Thoracic aorta (tissue), 2 donors: ENCODE data around the gene BSN. TPM values are rescaled to one million over a fixed set of nuclear protein-coding genes. Genes with fewer than 3 reads are reported as not detected.

Experiments
- ATAC-seq: fragments of 150-250 bp; one replicate; pipeline ENCODE4 v1.8.0; 2017; ENCODE audit warnings: low read depth; ENCODE audit not compliant: insufficient number of reproducible peaks, low FRiP score
- DNase-seq: peaks from one replicate; pipeline ENCODE4 v3.0.0-alpha.2; 2020; ENCODE audit warnings: low spot score
- H3K27ac ChIP-seq, 2 donors: fragments of 200-600 bp; sonication (generic); 1 replicate in 1 of 2; 2 replicates in 1 of 2; pipeline ENCODE4 v1.5.1; 2016; ENCODE audit warnings: mild to moderate bottlenecking in 2 of 2, moderate library complexity in 2 of 2
- H3K27me3 ChIP-seq: fragments of 200-600 bp; sonication (generic); replicated peaks from 2 replicates; pipeline ENCODE4 v1.6.0; 2016; ENCODE audit warnings: mild to moderate bottlenecking; ENCODE audit not compliant: insufficient read depth
- H3K36me3 ChIP-seq: fragments of 200-600 bp; sonication (generic); one replicate; pipeline ENCODE4 v1.5.1; 2016
- H3K4me1 ChIP-seq, 2 donors: fragments of 200-600 bp; sonication (generic); 1 replicate in 1 of 2; 2 replicates in 1 of 2; pipeline versions ENCODE4 v1.5.1 to v1.6.0; 2016; ENCODE audit warnings: low read depth in 2 of 2, mild to moderate bottlenecking in 1 of 2; ENCODE audit not compliant: control insufficient read depth in 1 of 2
- H3K4me3 ChIP-seq: fragments of 200-600 bp; sonication (generic); 2 replicates; pipeline ENCODE4 v1.5.1; 2016; ENCODE audit warnings: mild to moderate bottlenecking
- H3K9me3 ChIP-seq: fragments of 200-600 bp; sonication (generic); 2 replicates; pipeline ENCODE4 v1.5.1; 2016
- CTCF ChIP-seq: fragments of 200-600 bp; sonication (generic); IDR thresholded peaks from one replicate; pipeline ENCODE4 v1.5.1; 2019; ENCODE audit warnings: antibody characterized with exemption
- total RNA-seq, 2 donors: library from RNA; depleted of rRNA; stranded (reverse); fragments of >200 nt; gene quantifications; one replicate each; pipeline versions ENCODE4 v1.1.0 to v1.2.3, GENCODE V29; 2016

Gene BSN
- total RNA-seq, 2 donors from 2014 or later, result 0.27 to 0.35 TPM

- no peak for ATAC-seq
- Histone ChIP-seq H3K4me3 (no peak overlapping the region), H3K4me1 (peaks cover 5 to 9% of the 10 kb centered on the region in 2 donors), H3K36me3 (no peaks in the 10 kb centered on the region), H3K27me3 (no peaks in the 10 kb centered on the region), H3K27ac (no peak overlapping the region), H3K9me3 (no peaks in the 10 kb centered on the region)
- TF ChIP-seq CTCF, result no peak
- DNase-seq, result no peak
Observed at GRCh38 chr3:49649576-49649975, 95.3 kb downstream of the BSN start.

- H3K27ac ChIP-seq, result no peak overlapping the region
- H3K27me3 ChIP-seq, result no peaks in the 10 kb centered on the region
- DNase-seq, result no peak
- H3K4me3 ChIP-seq, result no peak overlapping the region
- H3K4me1 ChIP-seq, result peaks cover 5 to 9% of the 10 kb centered on the region in 2 donors
- no peak for ATAC-seq
- no peaks in the 10 kb centered on the region for H3K9me3 ChIP-seq
- H3K36me3 ChIP-seq, result no peaks in the 10 kb centered on the region
- TF ChIP-seq CTCF, result no peak
Observed at GRCh38 chr3:49650177-49650576, 95.9 kb downstream of the BSN start.

- no peak for TF ChIP-seq CTCF
- no peaks in the 10 kb centered on the region for H3K36me3 ChIP-seq
- H3K4me1 ChIP-seq, result peaks cover 5 to 9% of the 10 kb centered on the region in 2 donors
- H3K27ac ChIP-seq, result no peak overlapping the region
- no peaks in the 10 kb centered on the region for H3K9me3 ChIP-seq
- DNase-seq, result no peak
- no peaks in the 10 kb centered on the region for H3K27me3 ChIP-seq
- no peak for ATAC-seq
- no peak overlapping the region for H3K4me3 ChIP-seq
Observed at GRCh38 chr3:49650637-49651036, 96.4 kb downstream of the BSN start.

- Histone ChIP-seq H3K27ac (no peak overlapping the region), H3K4me3 (no peak overlapping the region), H3K9me3 (no peaks in the 10 kb centered on the region), H3K27me3 (no peaks in the 10 kb centered on the region), H3K36me3 (no peaks in the 10 kb centered on the region), H3K4me1 (peaks cover 5 to 9% of the 10 kb centered on the region in 2 donors)
- no peak for DNase-seq
- no peak for TF ChIP-seq CTCF
- ATAC-seq, result no peak
Observed at GRCh38 chr3:49652218-49652902, 98.1 kb downstream of the BSN start.

- no peak for ATAC-seq
Observed at GRCh38 chr3:49652903-49653415, 98.7 kb downstream of the BSN start.

More at GRCh38 chr3:49652903-49653415, 98.7 kb downstream of the BSN start:
- Histone ChIP-seq H3K4me1 (peaks cover 3 to 4% of the 10 kb centered on the region in 2 donors), H3K4me3 (no peak overlapping the region), H3K27ac (no peak overlapping the region), H3K9me3 (no peaks in the 10 kb centered on the region), H3K27me3 (no peaks in the 10 kb centered on the region), H3K36me3 (no peaks in the 10 kb centered on the region)
- TF ChIP-seq CTCF, result no peak
- no peak for DNase-seq
